OCI-M2 (cell line): ENCODE measurements around the gene NCLN.
"Not testable (repeated sequence)": the region's sequence is repeated elsewhere in the genome, so short reads cannot be mapped to it uniquely, and the experiment has no call there.

Experiments used
- DNase-seq: peaks from one replicate; lab custom pipeline; 2025; ENCODE audit not compliant: unreplicated experiment; lab: John Stamatoyannopoulos, UW

NCLN gene

GRCh38 chr19:3196064-3196932 lies 10.6 kb downstream of the NCLN start:
- no peak for DNase-seq

GRCh38 chr19:3196933-3197205 lies 11.1 kb downstream of the NCLN start:
- DNase-seq: no peak

- DNase-seq: no peak
Measured at GRCh38 chr19:3198901-3199700, 13.4 kb downstream of the NCLN start.

- no peak for DNase-seq
Measured at GRCh38 chr19:3201072-3201700, 15.5 kb downstream of the NCLN start.

- DNase-seq: no peak
Measured at GRCh38 chr19:3201911-3202310, 16.2 kb downstream of the NCLN start.

- no peak for DNase-seq
Measured at GRCh38 chr19:3202346-3202745, 16.6 kb downstream of the NCLN start.

GRCh38 chr19:3202895-3203294 lies 17.2 kb downstream of the NCLN start:
- not testable (repeated sequence) for DNase-seq

- no peak for DNase-seq
Measured at GRCh38 chr19:3203805-3204645, 18.3 kb downstream of the NCLN start.

- DNase-seq: no peak
Measured at GRCh38 chr19:3204646-3205275, 19.0 kb downstream of the NCLN start.

GRCh38 chr19:3206216-3206953 lies 20.7 kb downstream of the NCLN start:
- no peak for DNase-seq

GRCh38 chr19:3207461-3208242 lies 21.9 kb downstream of the NCLN start:
- no peak for DNase-seq

GRCh38 chr19:3208317-3209207 lies 22.8 kb downstream of the NCLN start:
- no peak for DNase-seq

GRCh38 chr19:3210347-3211017 lies 24.8 kb downstream of the NCLN start:
- DNase-seq: no peak

- no peak for DNase-seq
Measured at GRCh38 chr19:3211191-3211590, 25.5 kb downstream of the NCLN start.

GRCh38 chr19:3213159-3213558 lies 27.4 kb downstream of the NCLN start:
- no peak for DNase-seq

GRCh38 chr19:3216874-3217273 lies 31.1 kb downstream of the NCLN start:
- DNase-seq: no peak

- DNase-seq: no peak
Measured at GRCh38 chr19:3220576-3220975, 34.8 kb downstream of the NCLN start.

GRCh38 chr19:3221576-3221975 lies 35.8 kb downstream of the NCLN start:
- DNase-seq: not testable (repeated sequence)
